Measurements from ENCODE around the gene ZRANB1.

ZRANB1 gene

GRCh38 chr10:124990671-124991625, 49.0 kb downstream of the ZRANB1 start:
- no peak overlapping the region for H3K9ac ChIP-seq (ENCODE audit: low read depth in 1 of 2, low read length in 2 of 2)
- H3K36me3 ChIP-seq (ENCODE audit: control insufficient read depth in 1 of 2, insufficient read depth in 2 of 2, low read length in 2 of 2) = peaks cover 24 to 79% of the 10 kb centered on the region in 2 donors
- H3K27me3 ChIP-seq (ENCODE audit: control insufficient read depth in 1 of 2, insufficient read depth in 2 of 2, low read length in 2 of 2) = no peaks in the 10 kb centered on the region
- H3K27ac ChIP-seq (ENCODE audit: low read depth, low read length) = no peak overlapping the region
- H3K9me3 ChIP-seq (ENCODE audit: control insufficient read depth in 1 of 2, low read length in 2 of 2) = no peaks in the 10 kb centered on the region
- H3K4me1 ChIP-seq (ENCODE audit: control insufficient read depth in 1 of 2, insufficient read depth in 2 of 2, low read length in 2 of 2) = no peaks in the 10 kb centered on the region
- no peak overlapping the region for H3K4me3 ChIP-seq (ENCODE audit: low read depth in 1 of 2, low read length in 2 of 2)

- Histone ChIP-seq H3K27ac (ENCODE audit: low read depth, low read length) (no peak overlapping the region), H3K9ac (ENCODE audit: low read depth in 1 of 2, low read length in 2 of 2) (no peak overlapping the region), H3K4me3 (ENCODE audit: low read depth in 1 of 2, low read length in 2 of 2) (no peak overlapping the region), H3K9me3 (ENCODE audit: control insufficient read depth in 1 of 2, low read length in 2 of 2) (no peaks in the 10 kb centered on the region), H3K36me3 (ENCODE audit: control insufficient read depth in 1 of 2, insufficient read depth in 2 of 2, low read length in 2 of 2) (peaks cover 22 to 79% of the 10 kb centered on the region in 2 donors), H3K4me1 (ENCODE audit: control insufficient read depth in 1 of 2, insufficient read depth in 2 of 2, low read length in 2 of 2) (no peaks in the 10 kb centered on the region), H3K27me3 (ENCODE audit: control insufficient read depth in 1 of 2, insufficient read depth in 2 of 2, low read length in 2 of 2) (no peaks in the 10 kb centered on the region)
Observed at GRCh38 chr10:124991835-124992234, 49.9 kb downstream of the ZRANB1 start.

GRCh38 chr10:124992462-124993344, 50.8 kb downstream of the ZRANB1 start:
- Histone ChIP-seq H3K27me3 (ENCODE audit: control insufficient read depth in 1 of 2, insufficient read depth in 2 of 2, low read length in 2 of 2) (no peaks in the 10 kb centered on the region), H3K9me3 (ENCODE audit: control insufficient read depth in 1 of 2, low read length in 2 of 2) (no peaks in the 10 kb centered on the region), H3K9ac (ENCODE audit: low read depth in 1 of 2, low read length in 2 of 2) (no peak overlapping the region), H3K4me3 (ENCODE audit: low read depth in 1 of 2, low read length in 2 of 2) (no peak overlapping the region), H3K4me1 (ENCODE audit: control insufficient read depth in 1 of 2, insufficient read depth in 2 of 2, low read length in 2 of 2) (no peaks in the 10 kb centered on the region), H3K27ac (ENCODE audit: low read depth, low read length) (no peak overlapping the region), H3K36me3 (ENCODE audit: control insufficient read depth in 1 of 2, insufficient read depth in 2 of 2, low read length in 2 of 2) (peaks cover 30 to 80% of the 10 kb centered on the region in 2 donors)

- H3K4me1 ChIP-seq (ENCODE audit: control insufficient read depth in 1 of 2, insufficient read depth in 2 of 2, low read length in 2 of 2) = no peaks in the 10 kb centered on the region
- H3K4me3 ChIP-seq (ENCODE audit: low read depth in 1 of 2, low read length in 2 of 2) = no peak overlapping the region
- no peak overlapping the region for H3K9ac ChIP-seq (ENCODE audit: low read depth in 1 of 2, low read length in 2 of 2)
- H3K27ac ChIP-seq (ENCODE audit: low read depth, low read length) = no peak overlapping the region
- H3K9me3 ChIP-seq (ENCODE audit: control insufficient read depth in 1 of 2, low read length in 2 of 2) = no peaks in the 10 kb centered on the region
- no peaks in the 10 kb centered on the region for H3K27me3 ChIP-seq (ENCODE audit: control insufficient read depth in 1 of 2, insufficient read depth in 2 of 2, low read length in 2 of 2)
- peaks cover 32 to 82% of the 10 kb centered on the region in 2 donors for H3K36me3 ChIP-seq (ENCODE audit: control insufficient read depth in 1 of 2, insufficient read depth in 2 of 2, low read length in 2 of 2)
Observed at GRCh38 chr10:124993345-124993708, 51.4 kb downstream of the ZRANB1 start.

- Histone ChIP-seq H3K4me3 (ENCODE audit: low read depth in 1 of 2, low read length in 2 of 2) (no peak overlapping the region), H3K27ac (ENCODE audit: low read depth, low read length) (no peak overlapping the region), H3K9me3 (ENCODE audit: control insufficient read depth in 1 of 2, low read length in 2 of 2) (no peaks in the 10 kb centered on the region), H3K36me3 (ENCODE audit: control insufficient read depth in 1 of 2, insufficient read depth in 2 of 2, low read length in 2 of 2) (peaks cover 32 to 88% of the 10 kb centered on the region in 2 donors), H3K27me3 (ENCODE audit: control insufficient read depth in 1 of 2, insufficient read depth in 2 of 2, low read length in 2 of 2) (no peaks in the 10 kb centered on the region), H3K9ac (ENCODE audit: low read depth in 1 of 2, low read length in 2 of 2) (no peak overlapping the region), H3K4me1 (ENCODE audit: control insufficient read depth in 1 of 2, insufficient read depth in 2 of 2, low read length in 2 of 2) (no peaks in the 10 kb centered on the region)
Observed at GRCh38 chr10:124993736-124994451, 52.0 kb downstream of the ZRANB1 start.

- Histone ChIP-seq H3K9ac (ENCODE audit: low read depth in 1 of 2, low read length in 2 of 2) (no peak overlapping the region), H3K36me3 (ENCODE audit: control insufficient read depth in 1 of 2, insufficient read depth in 2 of 2, low read length in 2 of 2) (peaks cover 33 to 89% of the 10 kb centered on the region in 2 donors), H3K4me3 (ENCODE audit: low read depth in 1 of 2, low read length in 2 of 2) (no peak overlapping the region), H3K9me3 (ENCODE audit: control insufficient read depth in 1 of 2, low read length in 2 of 2) (no peaks in the 10 kb centered on the region), H3K27ac (ENCODE audit: low read depth, low read length) (no peak overlapping the region), H3K27me3 (ENCODE audit: control insufficient read depth in 1 of 2, insufficient read depth in 2 of 2, low read length in 2 of 2) (no peaks in the 10 kb centered on the region), H3K4me1 (ENCODE audit: control insufficient read depth in 1 of 2, insufficient read depth in 2 of 2, low read length in 2 of 2) (peaks cover 0 to 1% of the 10 kb centered on the region in 2 donors)
Observed at GRCh38 chr10:124994573-124995473, 52.9 kb downstream of the ZRANB1 start.

GRCh38 chr10:124995605-124996004, 53.7 kb downstream of the ZRANB1 start:
- Histone ChIP-seq H3K9me3 (ENCODE audit: control insufficient read depth in 1 of 2, low read length in 2 of 2) (no peaks in the 10 kb centered on the region), H3K9ac (ENCODE audit: low read depth in 1 of 2, low read length in 2 of 2) (no peak overlapping the region), H3K4me1 (ENCODE audit: control insufficient read depth in 1 of 2, insufficient read depth in 2 of 2, low read length in 2 of 2) (peaks cover 0 to 9% of the 10 kb centered on the region in 2 donors), H3K27me3 (ENCODE audit: control insufficient read depth in 1 of 2, insufficient read depth in 2 of 2, low read length in 2 of 2) (no peaks in the 10 kb centered on the region), H3K4me3 (ENCODE audit: low read depth in 1 of 2, low read length in 2 of 2) (no peak overlapping the region), H3K36me3 (ENCODE audit: control insufficient read depth in 1 of 2, insufficient read depth in 2 of 2, low read length in 2 of 2) (peaks cover 33 to 94% of the 10 kb centered on the region in 2 donors), H3K27ac (ENCODE audit: low read depth, low read length) (no peak overlapping the region)

GRCh38 chr10:124996127-124996853, 54.4 kb downstream of the ZRANB1 start:
- no peak overlapping the region for H3K4me3 ChIP-seq (ENCODE audit: low read depth in 1 of 2, low read length in 2 of 2)
- H3K4me1 ChIP-seq (ENCODE audit: control insufficient read depth in 1 of 2, insufficient read depth in 2 of 2, low read length in 2 of 2) = peaks cover 0 to 9% of the 10 kb centered on the region in 2 donors
- H3K36me3 ChIP-seq (ENCODE audit: control insufficient read depth in 1 of 2, insufficient read depth in 2 of 2, low read length in 2 of 2) = peaks cover 33 to 94% of the 10 kb centered on the region in 2 donors
- H3K9ac ChIP-seq (ENCODE audit: low read depth in 1 of 2, low read length in 2 of 2) = no peak overlapping the region
- H3K27me3 ChIP-seq (ENCODE audit: control insufficient read depth in 1 of 2, insufficient read depth in 2 of 2, low read length in 2 of 2) = no peaks in the 10 kb centered on the region
- no peaks in the 10 kb centered on the region for H3K9me3 ChIP-seq (ENCODE audit: control insufficient read depth in 1 of 2, low read length in 2 of 2)
- no peak overlapping the region for H3K27ac ChIP-seq (ENCODE audit: low read depth, low read length)

GRCh38 chr10:124996854-124997215, 54.9 kb downstream of the ZRANB1 start:
- H3K36me3 ChIP-seq (ENCODE audit: control insufficient read depth in 1 of 2, insufficient read depth in 2 of 2, low read length in 2 of 2) = peaks cover 30 to 93% of the 10 kb centered on the region in 2 donors

More at GRCh38 chr10:124996854-124997215, 54.9 kb downstream of the ZRANB1 start:
- no peak overlapping the region for H3K9ac ChIP-seq (ENCODE audit: low read depth in 1 of 2, low read length in 2 of 2)
- peaks cover 0 to 9% of the 10 kb centered on the region in 2 donors for H3K4me1 ChIP-seq (ENCODE audit: control insufficient read depth in 1 of 2, insufficient read depth in 2 of 2, low read length in 2 of 2)
- H3K27me3 ChIP-seq (ENCODE audit: control insufficient read depth in 1 of 2, insufficient read depth in 2 of 2, low read length in 2 of 2) = no peaks in the 10 kb centered on the region
- H3K9me3 ChIP-seq (ENCODE audit: control insufficient read depth in 1 of 2, low read length in 2 of 2) = no peaks in the 10 kb centered on the region
- no peak overlapping the region for H3K4me3 ChIP-seq (ENCODE audit: low read depth in 1 of 2, low read length in 2 of 2)
- no peak overlapping the region for H3K27ac ChIP-seq (ENCODE audit: low read depth, low read length)

All from duodenal mucosa (tissue), 2 donors.